ENCODE data around the gene DPEP3.

DNA sequence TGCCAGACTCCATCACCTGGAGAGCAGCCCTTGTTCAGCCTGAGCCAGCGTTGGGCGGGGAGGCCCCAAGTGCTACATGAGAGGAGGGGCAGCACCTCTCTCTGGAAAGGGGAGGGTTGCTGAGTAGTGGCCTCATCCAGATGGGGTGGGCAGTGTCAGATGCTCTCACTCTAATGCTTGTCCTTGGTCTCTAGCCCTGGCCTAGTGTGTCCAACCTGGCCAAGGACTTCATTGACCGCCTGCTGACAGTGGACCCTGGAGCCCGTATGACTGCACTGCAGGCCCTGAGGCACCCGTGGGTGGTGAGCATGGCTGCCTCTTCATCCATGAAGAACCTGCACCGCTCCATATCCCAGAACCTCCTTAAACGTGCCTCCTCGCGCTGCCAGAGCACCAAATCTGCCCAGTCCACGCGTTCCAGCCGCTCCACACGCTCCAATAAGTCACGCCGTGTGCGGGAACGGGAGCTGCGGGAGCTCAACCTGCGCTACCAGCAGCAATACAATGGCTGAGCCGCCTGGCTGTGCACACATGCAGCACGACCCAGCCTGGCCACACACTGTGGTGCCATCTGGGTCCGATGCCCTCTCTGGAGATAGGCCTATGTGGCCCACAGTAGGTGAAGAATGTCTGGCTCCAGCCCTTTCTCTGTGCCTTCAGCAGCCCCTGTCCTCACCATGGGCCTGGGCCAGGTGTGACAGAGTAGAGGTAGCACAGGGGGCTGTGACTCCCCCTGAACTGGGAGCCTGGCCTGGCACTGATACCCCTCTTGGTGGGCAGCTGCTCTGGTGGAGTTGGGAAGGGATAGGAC is 53.0 kb downstream of the DPEP3 start:
- TF ChIP-seq CTCF (conservative IDR thresholded peaks at IDR 0.05 in 1 of 2, IDR thresholded peaks at IDR 0.05 in 1 of 2; ENCODE audit: extremely low read depth in 1 of 2, insufficient read depth in 1 of 2, low read depth in 1 of 2, low read length in 2 of 2) (no peak), EZH2 (IDR thresholded peaks at IDR 0.05; ENCODE audit: borderline replicate concordance, low read length) (no peak)

All from mammary epithelial cell (primary cell).